SU-DHL-6 (cell line): ENCODE measurements around the gene S100B.

ENCODE experiments used
- EZH2phosphoT487 ChIP-seq: fragments of 200-600 bp; sonication (generic), shearing (Covaris generic); conservative IDR thresholded peaks from 2 replicates; pipeline ENCODE4 v1.6.1; 2018; ENCODE audit warnings: mild to moderate bottlenecking, antibody characterized with exemption, low read length, moderate library complexity, mixed read lengths
- TF ChIP-seq, protein P1 (sequence below): fragments of 200-600 bp; sonication (generic); IDR thresholded peaks from one replicate; pipeline ENCODE4 v1.5.1; 2017; ENCODE audit warnings: antibody characterized with exemption, mild to moderate bottlenecking, low read length, moderate library complexity; ENCODE audit not compliant: insufficient read depth, poor library complexity, severe bottlenecking

DNA sequence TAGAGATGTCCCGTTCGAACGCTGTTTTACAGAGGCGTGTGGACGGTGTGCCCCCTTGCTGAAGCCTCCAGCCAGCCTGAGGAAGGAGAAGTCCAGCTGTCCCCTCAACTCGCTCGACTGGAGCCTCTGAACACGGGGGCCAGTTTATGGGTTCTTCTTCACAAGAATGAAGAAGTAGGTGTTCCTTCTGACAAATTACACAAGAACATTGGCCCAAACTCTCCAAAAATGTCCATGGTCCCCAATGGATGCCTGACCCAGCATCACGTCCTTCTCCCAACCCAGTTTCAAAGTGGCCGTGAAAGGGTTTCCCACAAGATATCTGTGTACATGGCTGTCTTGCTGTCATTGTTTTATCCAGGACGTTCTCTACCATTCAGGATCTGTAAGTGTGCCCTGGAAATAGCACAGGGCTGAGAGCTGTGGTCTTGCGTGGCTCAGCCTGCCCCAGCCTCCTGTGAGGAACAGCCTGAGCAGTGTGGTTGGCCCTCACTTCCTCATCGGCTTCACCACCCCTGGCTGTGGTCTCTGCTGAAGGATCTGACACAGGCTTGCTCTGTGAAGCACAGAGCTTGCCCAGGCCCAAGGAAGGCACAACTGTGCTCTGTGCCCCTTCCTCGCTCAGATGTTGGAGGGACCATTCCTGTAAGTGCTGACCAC, 1.0 kb upstream of the S100B start:
- TF ChIP-seq, protein P1, sequence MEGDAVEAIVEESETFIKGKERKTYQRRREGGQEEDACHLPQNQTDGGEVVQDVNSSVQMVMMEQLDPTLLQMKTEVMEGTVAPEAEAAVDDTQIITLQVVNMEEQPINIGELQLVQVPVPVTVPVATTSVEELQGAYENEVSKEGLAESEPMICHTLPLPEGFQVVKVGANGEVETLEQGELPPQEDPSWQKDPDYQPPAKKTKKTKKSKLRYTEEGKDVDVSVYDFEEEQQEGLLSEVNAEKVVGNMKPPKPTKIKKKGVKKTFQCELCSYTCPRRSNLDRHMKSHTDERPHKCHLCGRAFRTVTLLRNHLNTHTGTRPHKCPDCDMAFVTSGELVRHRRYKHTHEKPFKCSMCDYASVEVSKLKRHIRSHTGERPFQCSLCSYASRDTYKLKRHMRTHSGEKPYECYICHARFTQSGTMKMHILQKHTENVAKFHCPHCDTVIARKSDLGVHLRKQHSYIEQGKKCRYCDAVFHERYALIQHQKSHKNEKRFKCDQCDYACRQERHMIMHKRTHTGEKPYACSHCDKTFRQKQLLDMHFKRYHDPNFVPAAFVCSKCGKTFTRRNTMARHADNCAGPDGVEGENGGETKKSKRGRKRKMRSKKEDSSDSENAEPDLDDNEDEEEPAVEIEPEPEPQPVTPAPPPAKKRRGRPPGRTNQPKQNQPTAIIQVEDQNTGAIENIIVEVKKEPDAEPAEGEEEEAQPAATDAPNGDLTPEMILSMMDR = no peak
- no peak for TF ChIP-seq EZH2phosphoT487
